GM19463 (cell line): ENCODE measurements around the gene FKBP3.
A peak's percentile ranks its signal among the peaks of the same experiment; 100 is the strongest.
"Not testable (repeated sequence)": the region's sequence is repeated elsewhere in the genome, so short reads cannot be mapped to it uniquely, and the experiment has no call there.

ENCODE experiments used
- ATAC-seq: cut with Tn5 transposase; IDR thresholded peaks from one replicate; pipeline ENCODE4 v1.9.1; 2021; ENCODE audit warnings: mild to moderate bottlenecking, moderate library complexity; ENCODE audit not compliant: unreplicated experiment

Gene FKBP3

DNA sequence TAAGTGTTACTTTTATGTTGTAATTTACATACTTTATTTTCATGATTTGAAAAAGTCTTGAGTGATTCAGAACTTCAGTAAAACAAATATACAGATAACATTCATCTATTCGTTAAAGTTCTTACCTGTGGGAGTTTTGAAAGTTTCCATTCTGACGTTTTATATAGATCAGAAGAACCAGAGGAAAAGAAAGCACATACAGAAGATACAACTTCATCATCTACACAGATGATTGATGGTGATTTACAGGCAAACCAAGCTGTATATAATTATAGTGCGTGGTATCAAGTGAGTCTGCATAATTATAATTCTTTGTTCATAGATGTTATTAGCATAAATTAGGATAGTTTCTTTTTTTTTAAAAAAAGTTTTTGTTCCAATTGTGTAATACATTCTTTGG lies 20.0 kb downstream of the FKBP3 start:
- no peak for ATAC-seq

- no peak for ATAC-seq
Observed at GRCh38 chr14:45112896-45113781, 21.1 kb downstream of the FKBP3 start.

GRCh38 chr14:45104561-45104960 lies 29.7 kb downstream of the FKBP3 start:
- no peak for ATAC-seq

DNA sequence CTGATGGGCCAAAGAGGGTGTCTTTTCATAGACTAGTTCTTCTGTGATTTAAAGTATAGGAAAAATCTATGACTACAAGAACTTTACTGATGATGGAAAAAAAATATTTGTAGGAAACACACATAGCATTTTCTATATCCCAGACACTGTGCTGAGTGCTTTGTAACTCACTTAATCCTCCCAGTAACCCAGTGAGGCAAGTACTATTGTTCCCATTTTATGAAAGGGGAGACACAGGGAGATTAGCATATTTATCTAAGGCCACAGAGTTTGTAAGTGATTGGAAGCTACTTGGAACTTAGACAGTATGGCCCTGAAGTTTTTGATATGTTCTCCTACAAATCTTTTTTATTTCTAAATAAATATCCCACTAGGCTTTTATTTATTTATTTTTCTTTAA lies 30.5 kb downstream of the FKBP3 start:
- no peak for ATAC-seq

GRCh38 chr14:45096218-45096617 lies 38.1 kb downstream of the FKBP3 start:
- no peak for ATAC-seq

DNA sequence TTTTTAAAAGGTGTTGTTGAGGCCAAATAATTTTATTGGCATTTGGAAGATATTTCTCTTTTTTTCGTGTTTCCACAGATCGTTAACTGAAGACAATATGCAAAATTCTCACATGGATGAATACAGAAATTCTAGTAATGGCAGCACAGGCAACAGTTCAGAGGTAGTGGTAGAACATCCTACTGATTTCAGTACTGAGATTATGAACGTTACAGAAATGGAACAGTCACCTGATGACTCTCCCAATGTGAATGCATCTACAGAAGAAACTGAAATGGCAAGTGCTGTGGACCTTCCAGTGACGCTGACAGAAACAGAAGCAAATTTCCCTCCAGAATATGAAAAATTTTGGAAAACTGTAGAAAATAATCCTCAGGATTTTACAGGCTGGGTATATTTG lies 39.1 kb downstream of the FKBP3 start:
- no peak for ATAC-seq

DNA sequence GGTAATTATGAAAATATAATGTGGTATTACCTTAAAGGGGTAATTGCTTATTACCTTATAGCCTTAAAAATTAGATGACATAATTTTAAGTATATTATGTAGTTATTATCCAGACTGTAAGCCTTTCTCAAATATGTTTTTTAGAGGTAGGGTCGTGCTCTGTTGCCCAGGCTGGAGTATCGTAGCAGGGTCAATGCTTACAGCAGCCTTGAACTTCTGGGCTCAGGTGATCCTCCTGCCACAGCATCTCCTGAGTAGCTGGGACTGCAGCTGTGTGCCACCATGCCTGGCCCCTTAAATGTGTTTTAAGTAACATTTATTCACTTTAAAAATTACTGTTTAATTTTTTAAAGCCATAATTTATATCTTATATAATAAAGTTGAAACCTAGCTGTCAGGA lies 40.0 kb downstream of the FKBP3 start:
- no peak for ATAC-seq

GRCh38 chr14:45091710-45092109 lies 42.6 kb downstream of the FKBP3 start:
- no peak for ATAC-seq

DNA sequence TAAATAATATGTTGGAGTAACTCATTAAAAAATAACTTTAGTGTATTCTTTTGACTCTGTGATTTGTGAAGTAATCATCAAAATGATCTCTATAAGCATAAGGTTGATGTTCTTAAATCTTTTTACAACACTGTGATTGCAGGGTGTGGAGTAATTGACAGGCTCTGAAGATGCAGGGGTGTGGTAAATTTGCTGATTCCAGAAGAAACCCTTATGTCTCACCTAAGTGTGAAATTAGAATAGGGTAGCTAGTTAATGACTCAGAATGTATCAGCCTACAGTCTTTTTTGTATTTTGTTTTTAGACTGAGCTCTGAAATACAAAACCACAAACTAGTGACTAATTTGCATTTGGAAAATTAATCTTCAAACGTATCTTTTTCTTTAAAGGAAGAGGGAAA lies 44.5 kb downstream of the FKBP3 start:
- ATAC-seq, result peak; percentile 86

DNA sequence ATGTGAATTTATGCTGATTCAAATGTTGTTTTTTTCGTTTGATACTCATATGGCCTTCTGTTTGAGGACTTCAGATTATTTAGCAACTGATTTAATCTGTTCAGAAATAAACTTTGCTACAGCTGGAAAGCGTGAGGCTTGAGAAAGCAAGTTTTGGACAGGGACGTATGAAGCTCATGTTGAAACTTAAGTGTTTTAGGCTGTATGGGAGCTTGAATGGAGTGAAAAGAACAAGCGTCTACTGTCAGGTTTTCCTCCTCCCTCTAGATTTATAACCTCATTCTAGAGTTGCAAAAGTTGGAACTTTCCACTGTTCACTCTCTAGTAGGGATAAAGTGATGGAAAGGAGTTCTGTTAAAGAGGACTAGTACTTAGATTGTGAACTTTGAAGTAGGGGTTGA lies 49.3 kb downstream of the FKBP3 start:
- no peak for ATAC-seq

DNA sequence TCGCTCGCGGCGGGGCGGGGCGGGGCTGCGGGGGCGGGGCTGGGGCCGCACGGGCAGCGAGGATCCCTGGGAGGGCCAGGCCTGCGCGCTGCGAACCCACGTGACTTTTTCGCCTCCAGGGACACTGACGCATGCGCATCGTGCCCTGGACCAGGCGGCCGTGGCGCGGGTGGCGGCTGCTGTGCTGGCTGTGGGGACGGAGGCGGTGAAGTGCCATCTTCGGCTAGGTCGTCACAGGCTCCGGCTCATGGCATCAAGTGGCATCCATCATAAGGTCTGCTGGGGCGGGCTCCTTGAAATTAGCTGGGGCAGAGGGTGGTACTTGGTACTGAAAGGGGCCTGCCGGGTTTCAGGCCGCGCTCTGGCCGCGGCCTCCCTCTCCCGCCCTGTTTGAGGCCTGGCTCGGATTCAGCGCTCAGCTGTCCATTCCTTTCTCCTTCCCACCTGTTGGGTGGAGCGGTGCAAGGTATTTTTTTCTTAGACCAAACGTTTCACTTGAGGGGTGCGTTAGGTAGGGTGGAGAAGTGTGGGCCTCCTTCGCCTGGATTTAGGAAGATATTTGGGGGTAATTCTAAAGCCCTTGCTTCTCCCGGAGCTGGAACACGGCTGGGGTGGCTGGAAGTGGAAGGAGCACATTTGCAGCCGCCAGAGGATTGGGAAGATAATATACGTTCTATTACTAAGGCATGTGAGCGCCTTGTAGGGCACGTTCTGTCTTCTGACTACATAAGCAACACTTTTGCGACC lies 50.1 kb downstream of the FKBP3 start, which contains the start of gene PRPF39:
PRPF39 (plus strand) TSS at position 141 of the 747 bp plus-strand sequence. CDS start 11,124 bp downstream, outside the sequence.
- peak; percentile 90 for ATAC-seq

- ATAC-seq, result no peak
Observed at GRCh38 chr14:45083617-45083975, 50.7 kb downstream of the FKBP3 start.

GRCh38 chr14:45082420-45082819 lies 51.9 kb downstream of the FKBP3 start:
- no peak for ATAC-seq

- ATAC-seq, result not testable (repeated sequence)
Observed at GRCh38 chr14:45081096-45081495, 53.2 kb downstream of the FKBP3 start.

DNA sequence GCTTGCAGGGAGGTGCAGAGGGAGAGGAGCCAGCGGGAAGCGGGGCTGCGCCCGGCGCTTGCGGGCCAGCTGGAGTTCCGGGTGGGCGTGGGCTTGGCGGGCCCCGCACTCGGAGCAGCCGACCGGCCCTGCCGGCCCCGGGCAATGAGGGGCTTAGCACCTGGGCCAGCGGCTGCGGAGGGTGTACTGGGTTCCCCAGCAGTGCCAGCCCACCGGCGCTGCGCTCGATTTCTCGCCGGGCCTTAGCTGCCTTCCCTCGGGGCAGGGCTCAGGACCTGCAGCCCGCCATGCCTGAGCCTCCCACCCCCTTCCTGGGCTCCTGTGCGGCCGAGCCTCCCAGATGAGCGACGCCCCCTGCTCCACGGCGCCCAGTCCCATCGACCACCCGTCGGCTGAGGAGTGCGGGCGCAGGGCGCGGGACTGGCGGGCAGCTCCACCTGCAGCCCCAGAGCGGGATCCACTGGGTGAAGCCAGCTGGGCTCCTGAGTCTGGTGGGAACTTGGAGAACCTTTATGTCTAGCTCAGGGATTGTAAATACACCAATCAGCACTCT lies 53.8 kb downstream of the FKBP3 start:
- not testable (repeated sequence) for ATAC-seq

- no peak for ATAC-seq
Observed at GRCh38 chr14:45078323-45078722, 56.0 kb downstream of the FKBP3 start.

DNA sequence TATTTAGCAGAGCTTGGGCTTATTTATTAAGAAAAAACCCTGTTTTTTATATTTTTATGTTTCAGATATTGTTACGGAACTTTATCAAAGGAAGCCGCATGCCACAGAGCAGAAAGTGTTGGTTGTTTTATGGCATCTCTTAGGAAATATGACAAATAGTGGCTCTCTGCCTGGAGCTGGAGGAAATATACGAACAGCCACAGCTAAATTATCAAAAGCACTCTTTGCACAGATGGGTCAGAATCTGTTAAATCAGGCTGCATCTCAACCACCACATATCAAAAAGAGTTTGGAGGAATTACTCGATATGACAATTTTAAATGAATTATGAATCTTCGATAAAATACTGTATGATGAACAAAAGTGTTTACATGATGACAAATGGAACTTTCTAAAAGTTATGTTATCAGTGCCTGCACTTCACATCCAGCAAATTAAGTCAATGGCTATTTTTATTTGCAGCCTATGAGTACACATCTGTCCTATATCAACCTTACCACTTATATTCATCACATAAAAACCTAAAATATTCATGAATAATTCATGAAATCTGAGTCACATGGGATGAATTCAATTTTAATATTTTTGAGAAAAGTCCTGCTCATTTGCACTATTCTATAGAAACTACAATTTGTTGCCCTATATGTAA lies 60.9 kb downstream of the FKBP3 start:
- no peak for ATAC-seq

- ATAC-seq, result no peak
Observed at GRCh38 chr14:45072126-45072525, 62.2 kb downstream of the FKBP3 start.

DNA sequence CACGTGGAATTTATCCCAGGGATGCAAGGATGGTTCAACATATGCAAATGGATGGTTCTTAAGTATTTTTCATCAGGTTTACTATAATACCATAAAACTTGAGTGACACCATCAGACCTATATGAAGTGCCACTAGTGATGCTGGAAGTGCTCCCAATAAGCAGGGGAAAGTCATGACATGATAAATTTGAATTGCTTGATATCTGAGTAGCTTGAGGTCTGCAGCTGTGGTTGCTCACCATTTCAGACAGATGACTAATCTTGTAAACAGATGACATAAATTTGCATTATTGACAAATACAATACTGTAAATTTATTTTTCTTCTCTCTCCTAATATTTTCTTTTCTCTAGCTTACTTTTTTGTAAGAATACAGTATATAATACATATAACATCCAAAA lies 64.1 kb downstream of the FKBP3 start:
- no peak for ATAC-seq

DNA sequence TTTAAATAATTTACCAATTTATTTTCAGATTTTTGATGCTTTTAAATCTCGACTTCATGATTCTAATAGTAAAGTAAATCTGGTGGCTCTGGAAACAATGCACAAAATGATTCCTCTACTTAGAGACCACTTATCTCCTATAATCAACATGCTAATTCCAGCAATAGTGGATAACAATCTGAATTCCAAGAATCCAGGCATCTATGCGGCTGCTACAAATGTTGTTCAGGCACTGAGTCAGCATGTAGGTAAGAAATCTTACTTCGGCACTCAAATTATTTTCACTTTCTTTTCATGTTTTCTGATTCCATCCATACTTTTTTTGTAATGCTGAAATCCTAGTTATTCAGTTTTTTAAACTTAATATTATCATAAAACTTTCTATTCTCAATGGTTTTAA lies 65.9 kb downstream of the FKBP3 start:
- ATAC-seq, result no peak

- no peak for ATAC-seq
Observed at GRCh38 chr14:45066667-45067066, 67.6 kb downstream of the FKBP3 start.
